GM12878 (cell line): ENCODE data around the gene PRC1. TPM values are rescaled to one million over a fixed set of nuclear protein-coding genes. Genes with fewer than 3 reads are reported as not detected.

Source experiments
- E2F4 ChIP-seq: IDR thresholded peaks from 2 replicates; pipeline ENCODE4 v1.6.1; 2012; ENCODE audit warnings: low read depth, low read length, improper control_type of control experiment
- EZH2 ChIP-seq: IDR thresholded peaks from 2 replicates; pipeline ENCODE4 v1.6.1; 2012; ENCODE audit warnings: low read depth, mild to moderate bottlenecking, control low read depth, inconsistent platforms, low read length, borderline replicate concordance; ENCODE audit not compliant: control insufficient read depth
- GABPA ChIP-seq: IDR thresholded peaks from 2 replicates; pipeline ENCODE4 v1.6.1; 2014; ENCODE audit warnings: antibody characterized with exemption, low read depth, mild to moderate bottlenecking, inconsistent platforms
- IRF5 ChIP-seq: fragments of 450-650 bp; IDR thresholded peaks from 2 replicates; pipeline ENCODE4 v1.6.1; 2017; ENCODE audit warnings: borderline replicate concordance
- MEF2B ChIP-seq: fragments of 450-650 bp; IDR thresholded peaks from 2 replicates; pipeline ENCODE4 v1.6.1; 2018; ENCODE audit warnings: mild to moderate bottlenecking, moderate library complexity; ENCODE audit not compliant: partially characterized antibody, poor library complexity, severe bottlenecking
- POLR2AphosphoS5 ChIP-seq: IDR thresholded peaks from 2 replicates; pipeline ENCODE4 v1.6.1; 2011; ENCODE audit warnings: mild to moderate bottlenecking, low read length, inconsistent platforms
- SPI1 ChIP-seq: IDR thresholded peaks from 2 replicates; pipeline ENCODE4 v1.6.1; 2011; ENCODE audit warnings: low read depth, mild to moderate bottlenecking, low read length, moderate library complexity, borderline replicate concordance; ENCODE audit not compliant: insufficient read depth
- STAT3 ChIP-seq: IDR thresholded peaks from 2 replicates; pipeline ENCODE4 v1.6.1; 2011; ENCODE audit warnings: low read depth, low read length, improper control_type of control experiment
- SUPT20H ChIP-seq: IDR thresholded peaks from 2 replicates; pipeline ENCODE4 v1.6.1; 2011; ENCODE audit warnings: low read depth, mild to moderate bottlenecking, low read length, moderate library complexity, borderline replicate concordance; ENCODE audit not compliant: control insufficient read depth
- TCF7 ChIP-seq: IDR thresholded peaks from 2 replicates; pipeline ENCODE4 v1.6.1; 2014; ENCODE audit warnings: antibody characterized with exemption, borderline replicate concordance
- USF2 ChIP-seq: IDR thresholded peaks from 2 replicates; pipeline ENCODE4 v1.6.1; 2011; ENCODE audit warnings: low read depth, low read length, improper control_type of control experiment, borderline replicate concordance
- polyA plus RNA-seq, 11 experiments: library from polyadenylated mRNA; depleted of rRNA in 4 of 11; unstranded in 6 of 11; stranded (reverse) in 5 of 11; fragments of >200 nt; fragmentation: Nextera tagmentation in 4 of 11; fragmentation: Illumina TruSeq in 1 of 11; extraction: Ambion mirVana in 4 of 11; extraction: Trizol in 1 of 11; gene quantifications; 1 replicate in 1 of 11; 2 replicates in 10 of 11; pipeline versions ENCODE4 v1.2.1 to v1.2.3, GENCODE V29; 2011 to 2016; ENCODE audit warnings: inconsistent platforms in 2 of 11, missing spikeins in 2 of 11, low read depth in 1 of 11
- total RNA-seq, 4 experiments: library from RNA; depleted of rRNA in 3 of 4; stranded (reverse); fragments of >200 nt in 3 of 4; fragmentation: Illumina TruSeq in 1 of 4; extraction: Trizol in 1 of 4; gene quantifications; 2 replicates each; pipeline versions ENCODE4 v1.2.1 to v1.2.3, GENCODE V29; 2013 to 2021
- TF ChIP-seq, protein P1 (sequence below): IDR thresholded peaks from 2 replicates; pipeline ENCODE4 v1.6.1; 2012; ENCODE audit warnings: improper control_type of control experiment, low read depth, low read length; ENCODE audit not compliant: insufficient replicate concordance
- TF ChIP-seq, protein P2 (sequence below): fragments of 450-650 bp; IDR thresholded peaks from 2 replicates; pipeline ENCODE4 v1.6.1; 2018; ENCODE audit warnings: borderline replicate concordance, mild to moderate bottlenecking; ENCODE audit not compliant: partially characterized antibody
- TF ChIP-seq, protein P3 (sequence below): fragments of 450-650 bp; IDR thresholded peaks from 2 replicates; pipeline ENCODE4 v1.6.1; 2017; ENCODE audit warnings: mild to moderate bottlenecking

PRC1 gene
- total and polyA plus RNA-seq, 10 of the 15 experiments (the other 5 are each of a cell fraction or from before 2014, with no cell fraction given): 100 to 241 (median 131) TPM

- TF ChIP-seq, protein P1, sequence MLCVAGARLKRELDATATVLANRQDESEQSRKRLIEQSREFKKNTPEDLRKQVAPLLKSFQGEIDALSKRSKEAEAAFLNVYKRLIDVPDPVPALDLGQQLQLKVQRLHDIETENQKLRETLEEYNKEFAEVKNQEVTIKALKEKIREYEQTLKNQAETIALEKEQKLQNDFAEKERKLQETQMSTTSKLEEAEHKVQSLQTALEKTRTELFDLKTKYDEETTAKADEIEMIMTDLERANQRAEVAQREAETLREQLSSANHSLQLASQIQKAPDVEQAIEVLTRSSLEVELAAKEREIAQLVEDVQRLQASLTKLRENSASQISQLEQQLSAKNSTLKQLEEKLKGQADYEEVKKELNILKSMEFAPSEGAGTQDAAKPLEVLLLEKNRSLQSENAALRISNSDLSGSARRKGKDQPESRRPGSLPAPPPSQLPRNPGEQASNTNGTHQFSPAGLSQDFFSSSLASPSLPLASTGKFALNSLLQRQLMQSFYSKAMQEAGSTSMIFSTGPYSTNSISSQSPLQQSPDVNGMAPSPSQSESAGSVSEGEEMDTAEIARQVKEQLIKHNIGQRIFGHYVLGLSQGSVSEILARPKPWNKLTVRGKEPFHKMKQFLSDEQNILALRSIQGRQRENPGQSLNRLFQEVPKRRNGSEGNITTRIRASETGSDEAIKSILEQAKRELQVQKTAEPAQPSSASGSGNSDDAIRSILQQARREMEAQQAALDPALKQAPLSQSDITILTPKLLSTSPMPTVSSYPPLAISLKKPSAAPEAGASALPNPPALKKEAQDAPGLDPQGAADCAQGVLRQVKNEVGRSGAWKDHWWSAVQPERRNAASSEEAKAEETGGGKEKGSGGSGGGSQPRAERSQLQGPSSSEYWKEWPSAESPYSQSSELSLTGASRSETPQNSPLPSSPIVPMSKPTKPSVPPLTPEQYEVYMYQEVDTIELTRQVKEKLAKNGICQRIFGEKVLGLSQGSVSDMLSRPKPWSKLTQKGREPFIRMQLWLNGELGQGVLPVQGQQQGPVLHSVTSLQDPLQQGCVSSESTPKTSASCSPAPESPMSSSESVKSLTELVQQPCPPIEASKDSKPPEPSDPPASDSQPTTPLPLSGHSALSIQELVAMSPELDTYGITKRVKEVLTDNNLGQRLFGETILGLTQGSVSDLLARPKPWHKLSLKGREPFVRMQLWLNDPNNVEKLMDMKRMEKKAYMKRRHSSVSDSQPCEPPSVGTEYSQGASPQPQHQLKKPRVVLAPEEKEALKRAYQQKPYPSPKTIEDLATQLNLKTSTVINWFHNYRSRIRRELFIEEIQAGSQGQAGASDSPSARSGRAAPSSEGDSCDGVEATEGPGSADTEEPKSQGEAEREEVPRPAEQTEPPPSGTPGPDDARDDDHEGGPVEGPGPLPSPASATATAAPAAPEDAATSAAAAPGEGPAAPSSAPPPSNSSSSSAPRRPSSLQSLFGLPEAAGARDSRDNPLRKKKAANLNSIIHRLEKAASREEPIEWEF: no peak
- no peak for TF ChIP-seq E2F4
- peak; percentile 92 for TF ChIP-seq GABPA
- no peak for TF ChIP-seq SPI1
- no peak for TF ChIP-seq SUPT20H
- no peak for TF ChIP-seq IRF5
- TF ChIP-seq, protein P2, sequence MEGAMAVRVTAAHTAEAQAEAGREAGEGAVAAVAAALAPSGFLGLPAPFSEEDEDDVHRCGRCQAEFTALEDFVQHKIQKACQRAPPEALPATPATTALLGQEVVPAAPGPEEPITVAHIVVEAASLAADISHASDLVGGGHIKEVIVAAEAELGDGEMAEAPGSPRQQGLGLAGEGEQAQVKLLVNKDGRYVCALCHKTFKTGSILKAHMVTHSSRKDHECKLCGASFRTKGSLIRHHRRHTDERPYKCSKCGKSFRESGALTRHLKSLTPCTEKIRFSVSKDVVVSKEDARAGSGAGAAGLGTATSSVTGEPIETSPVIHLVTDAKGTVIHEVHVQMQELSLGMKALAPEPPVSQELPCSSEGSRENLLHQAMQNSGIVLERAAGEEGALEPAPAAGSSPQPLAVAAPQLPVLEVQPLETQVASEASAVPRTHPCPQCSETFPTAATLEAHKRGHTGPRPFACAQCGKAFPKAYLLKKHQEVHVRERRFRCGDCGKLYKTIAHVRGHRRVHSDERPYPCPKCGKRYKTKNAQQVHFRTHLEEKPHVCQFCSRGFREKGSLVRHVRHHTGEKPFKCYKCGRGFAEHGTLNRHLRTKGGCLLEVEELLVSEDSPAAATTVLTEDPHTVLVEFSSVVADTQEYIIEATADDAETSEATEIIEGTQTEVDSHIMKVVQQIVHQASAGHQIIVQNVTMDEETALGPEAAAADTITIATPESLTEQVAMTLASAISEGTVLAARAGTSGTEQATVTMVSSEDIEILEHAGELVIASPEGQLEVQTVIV: peak; percentile 58
- TF ChIP-seq EZH2: no peak
- TF ChIP-seq POLR2AphosphoS5: peak; percentile 88
- TF ChIP-seq MEF2B: no peak
- TF ChIP-seq, protein P3, sequence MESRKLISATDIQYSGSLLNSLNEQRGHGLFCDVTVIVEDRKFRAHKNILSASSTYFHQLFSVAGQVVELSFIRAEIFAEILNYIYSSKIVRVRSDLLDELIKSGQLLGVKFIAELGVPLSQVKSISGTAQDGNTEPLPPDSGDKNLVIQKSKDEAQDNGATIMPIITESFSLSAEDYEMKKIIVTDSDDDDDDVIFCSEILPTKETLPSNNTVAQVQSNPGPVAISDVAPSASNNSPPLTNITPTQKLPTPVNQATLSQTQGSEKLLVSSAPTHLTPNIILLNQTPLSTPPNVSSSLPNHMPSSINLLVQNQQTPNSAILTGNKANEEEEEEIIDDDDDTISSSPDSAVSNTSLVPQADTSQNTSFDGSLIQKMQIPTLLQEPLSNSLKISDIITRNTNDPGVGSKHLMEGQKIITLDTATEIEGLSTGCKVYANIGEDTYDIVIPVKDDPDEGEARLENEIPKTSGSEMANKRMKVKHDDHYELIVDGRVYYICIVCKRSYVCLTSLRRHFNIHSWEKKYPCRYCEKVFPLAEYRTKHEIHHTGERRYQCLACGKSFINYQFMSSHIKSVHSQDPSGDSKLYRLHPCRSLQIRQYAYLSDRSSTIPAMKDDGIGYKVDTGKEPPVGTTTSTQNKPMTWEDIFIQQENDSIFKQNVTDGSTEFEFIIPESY: no peak
- no peak for TF ChIP-seq STAT3
- TF ChIP-seq USF2: no peak
- TF ChIP-seq TCF7: no peak
Observed at GRCh38 chr15:91022075-91022831, 27.9 kb upstream of the PRC1 start, which contains the start of gene VPS33B (continued).
